ENCODE measurements around the gene PLCB1. TPM values are rescaled to one million over a fixed set of nuclear protein-coding genes. Genes with fewer than 3 reads are reported as not detected.

The PLCB1 gene
- polyA plus RNA-seq, 1 donor (not counting 4 experiments of a cell fraction or from before 2014, with no cell fraction given) = 0.37 TPM

DNA sequence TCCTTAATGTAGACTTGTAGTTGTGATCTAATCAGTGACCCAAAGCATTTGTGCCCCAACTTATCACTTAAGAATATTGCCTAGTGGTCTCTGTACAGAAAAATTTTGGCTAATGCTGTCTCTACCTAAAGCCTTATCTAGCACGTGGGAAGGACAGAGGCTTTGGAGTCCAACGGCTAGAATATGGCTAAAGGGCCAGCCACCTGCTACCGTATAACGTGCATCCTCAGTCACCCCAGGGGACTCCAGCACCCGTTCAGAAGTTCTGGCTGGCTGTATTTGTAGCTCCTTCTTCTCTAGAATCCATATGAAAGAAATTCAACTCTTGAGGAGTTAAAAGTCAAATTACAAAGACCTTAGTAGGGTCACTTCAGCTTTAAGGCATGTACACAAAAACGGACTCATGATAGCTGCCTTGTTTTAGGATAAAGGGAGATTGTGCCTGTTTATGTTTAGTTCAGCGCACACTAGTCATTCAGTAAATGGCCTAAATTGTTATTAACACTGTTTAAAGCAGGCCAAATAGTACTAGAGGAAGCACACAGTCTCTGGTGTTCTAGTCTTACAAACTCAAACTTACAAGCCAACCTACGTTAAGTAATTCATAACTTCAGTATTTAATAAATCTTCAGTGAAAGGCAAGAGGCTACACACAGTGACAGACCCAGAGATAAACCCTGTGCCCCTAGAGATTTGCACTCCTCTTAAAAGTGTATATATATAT is 529.3 kb downstream of the PLCB1 start:
- H3K36me3 ChIP-seq (ENCODE audit: control insufficient read depth in 2 of 2, extremely low read depth in 1 of 2, insufficient read depth in 2 of 2, low read length in 2 of 2) = no peaks in the 10 kb centered on the region
- no peaks in the 10 kb centered on the region for H3K9me1 ChIP-seq (ENCODE audit: control insufficient read depth, extremely low read depth, insufficient read depth, low read length)
- no peaks in the 10 kb centered on the region for H3K27me3 ChIP-seq (ENCODE audit: control insufficient read depth, extremely low read depth, insufficient read depth, low read length)
- no peak overlapping the region for H3K27ac ChIP-seq (ENCODE audit: control insufficient read depth, insufficient read depth, low read length)
- no peak overlapping the region for H3K9ac ChIP-seq (ENCODE audit: control insufficient read depth, extremely low read depth, insufficient read depth, low read length)
- H3K79me2 ChIP-seq (ENCODE audit: control insufficient read depth, insufficient read depth, low read length) = no peaks in the 10 kb centered on the region
- no peaks in the 10 kb centered on the region for H3K4me1 ChIP-seq (ENCODE audit: control insufficient read depth, extremely low read depth, insufficient read depth, low read length)
- TF ChIP-seq EZH2 (IDR thresholded peaks at IDR 0.05; ENCODE audit: low read length) (no peak), CTCF (optimal IDR thresholded peaks at IDR 0.05 in 1 of 3, IDR thresholded peaks at IDR 0.05 in 1 of 3, conservative IDR thresholded peaks at IDR 0.05 in 1 of 3; ENCODE audit: extremely low read depth in 1 of 3, insufficient read depth in 2 of 3, low read length in 3 of 3) (no peak)
- H3K4me3 ChIP-seq (ENCODE audit: control insufficient read depth in 2 of 3, extremely low read depth in 1 of 3, insufficient read depth in 2 of 3, low read depth in 1 of 3, low read length in 3 of 3) = no peak overlapping the region
- no peak overlapping the region for H3K4me2 ChIP-seq (ENCODE audit: control insufficient read depth, extremely low read depth, insufficient read depth, low read depth, low read length)
- no peak overlapping the region for H2AFZ ChIP-seq (ENCODE audit: control insufficient read depth, low read length)
- no peak for DNase-seq (ENCODE audit: low read depth, low spot score)
- no peak for FAIRE-seq
- dilution Hi-C loops (cut with MboI; ENCODE audit: extremely low pct_ligation_motif_present, low sequenced_read_pairs) = no loop called here
- H3K9me3 ChIP-seq (ENCODE audit: control insufficient read depth, low read depth, low read length) = no peaks in the 10 kb centered on the region
- no peaks in the 10 kb centered on the region for H4K20me1 ChIP-seq (ENCODE audit: control insufficient read depth, extremely low read depth, insufficient read depth, low read length)

DNA sequence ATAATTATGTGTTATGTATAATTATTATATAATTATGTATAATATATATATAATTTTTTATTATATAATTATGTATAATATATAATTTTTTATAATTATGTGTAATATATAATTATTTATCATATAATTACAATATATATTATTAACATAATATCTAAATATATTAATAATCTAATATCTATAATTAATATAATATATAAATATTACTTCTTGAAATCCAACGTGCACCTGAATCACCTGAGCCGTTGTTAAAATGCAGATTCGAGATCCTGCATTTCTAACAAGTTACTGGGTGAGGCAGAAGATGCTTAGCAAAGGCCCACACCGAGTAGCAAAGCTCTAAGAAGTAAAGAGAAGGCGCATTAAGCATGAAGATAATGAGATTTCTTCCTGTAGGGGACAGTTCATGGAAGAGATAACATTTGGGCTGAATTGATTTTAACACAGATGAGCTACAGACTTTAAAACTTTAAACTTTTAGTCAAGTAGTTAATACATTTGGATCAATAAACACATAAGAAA is 530.4 kb downstream of the PLCB1 start:
- no peak overlapping the region for H3K27ac ChIP-seq (ENCODE audit: control insufficient read depth, insufficient read depth, low read length)
- no peaks in the 10 kb centered on the region for H4K20me1 ChIP-seq (ENCODE audit: control insufficient read depth, extremely low read depth, insufficient read depth, low read length)
- H3K4me2 ChIP-seq (ENCODE audit: control insufficient read depth, extremely low read depth, insufficient read depth, low read depth, low read length) = no peak overlapping the region
- no peak overlapping the region for H3K9ac ChIP-seq (ENCODE audit: control insufficient read depth, extremely low read depth, insufficient read depth, low read length)
- H3K36me3 ChIP-seq (ENCODE audit: control insufficient read depth in 2 of 2, extremely low read depth in 1 of 2, insufficient read depth in 2 of 2, low read length in 2 of 2) = no peaks in the 10 kb centered on the region
- DNase-seq (ENCODE audit: low read depth, low spot score) (no peak), FAIRE-seq (no peak)
- H3K4me3 ChIP-seq (ENCODE audit: control insufficient read depth in 2 of 3, extremely low read depth in 1 of 3, insufficient read depth in 2 of 3, low read depth in 1 of 3, low read length in 3 of 3) = no peak overlapping the region
- TF ChIP-seq EZH2 (IDR thresholded peaks at IDR 0.05; ENCODE audit: low read length) (no peak), CTCF (optimal IDR thresholded peaks at IDR 0.05 in 1 of 3, IDR thresholded peaks at IDR 0.05 in 1 of 3, conservative IDR thresholded peaks at IDR 0.05 in 1 of 3; ENCODE audit: extremely low read depth in 1 of 3, insufficient read depth in 2 of 3, low read length in 3 of 3) (no peak)
- no peaks in the 10 kb centered on the region for H3K79me2 ChIP-seq (ENCODE audit: control insufficient read depth, insufficient read depth, low read length)
- no peaks in the 10 kb centered on the region for H3K9me3 ChIP-seq (ENCODE audit: control insufficient read depth, low read depth, low read length)
- no peaks in the 10 kb centered on the region for H3K4me1 ChIP-seq (ENCODE audit: control insufficient read depth, extremely low read depth, insufficient read depth, low read length)
- H3K27me3 ChIP-seq (ENCODE audit: control insufficient read depth, extremely low read depth, insufficient read depth, low read length) = no peaks in the 10 kb centered on the region
- no peak overlapping the region for H2AFZ ChIP-seq (ENCODE audit: control insufficient read depth, low read length)
- dilution Hi-C loops (cut with MboI; ENCODE audit: extremely low pct_ligation_motif_present, low sequenced_read_pairs) = no loop called here
- H3K9me1 ChIP-seq (ENCODE audit: control insufficient read depth, extremely low read depth, insufficient read depth, low read length) = no peaks in the 10 kb centered on the region

All from keratinocyte (primary cell).